ENCODE measurements around the gene NKAIN2.

Gene NKAIN2

DNA sequence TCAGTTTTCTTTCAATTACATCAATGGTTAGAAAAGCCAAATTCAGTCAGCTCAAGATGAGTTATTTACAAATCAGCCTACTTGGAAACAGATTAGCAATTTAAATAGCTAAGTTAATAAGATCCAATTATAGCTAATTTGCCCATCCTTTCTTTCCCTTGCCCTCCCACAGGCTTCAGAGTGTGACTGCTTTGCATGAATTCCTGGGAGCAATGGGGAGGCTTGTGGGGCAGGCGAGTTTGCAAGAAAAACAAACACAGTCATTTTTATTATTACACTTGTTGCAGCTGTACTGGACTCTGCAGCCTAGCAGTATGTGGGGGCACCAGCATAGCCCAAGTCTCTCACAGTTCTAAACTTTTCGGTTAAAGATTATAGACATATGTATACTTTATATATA is 219.0 kb downstream of the NKAIN2 start:
- Histone ChIP-seq H3K9me3 (ENCODE audit: insufficient read depth, low read length) (no peaks in the 10 kb centered on the region), H2AFZ (ENCODE audit: low read depth, low read length, severe bottlenecking) (no peak overlapping the region), H3K36me3 (ENCODE audit: low read length) (no peaks in the 10 kb centered on the region), H3K27ac (ENCODE audit: low read depth, low read length) (no peak overlapping the region), H3K4me3 (ENCODE audit: insufficient read depth, low read length, poor library complexity, severe bottlenecking) (no peak overlapping the region), H4K20me1 (ENCODE audit: low read depth, low read length) (no peaks in the 10 kb centered on the region), H3K9me2 (replicated peaks; ENCODE audit: insufficient read depth, low read length) (no peaks in the 10 kb centered on the region), H3F3A (ENCODE audit: insufficient read depth) (no peaks in the 10 kb centered on the region), H3K4me2 (ENCODE audit: low read depth, low read length, poor library complexity, severe bottlenecking) (no peak overlapping the region), H3K79me2 (ENCODE audit: insufficient read depth, low read length) (no peaks in the 10 kb centered on the region), H3K27me3 (ENCODE audit: low read length) (no peaks in the 10 kb centered on the region), H3K9ac (ENCODE audit: low read length) (no peak overlapping the region)
- no peak for TF ChIP-seq EZH2phosphoT487 (conservative IDR thresholded peaks at IDR 0.05; ENCODE audit: low read length)
- no peak for TF ChIP-seq CTCF (IDR thresholded peaks at IDR 0.05; ENCODE audit: insufficient read depth, low read length, poor library complexity, severe bottlenecking)

GRCh38 chr6:124026694-124027093 is 223.0 kb downstream of the NKAIN2 start:
- H3K4me3 ChIP-seq (ENCODE audit: insufficient read depth, low read length, poor library complexity, severe bottlenecking) = no peak overlapping the region
- H2AFZ ChIP-seq (ENCODE audit: low read depth, low read length, severe bottlenecking) = no peak overlapping the region
- no peaks in the 10 kb centered on the region for H3K9me3 ChIP-seq (ENCODE audit: insufficient read depth, low read length)
- H3F3A ChIP-seq (ENCODE audit: insufficient read depth) = no peaks in the 10 kb centered on the region
- no peak overlapping the region for H3K27ac ChIP-seq (ENCODE audit: low read depth, low read length)
- H3K9ac ChIP-seq (ENCODE audit: low read length) = no peak overlapping the region
- no peaks in the 10 kb centered on the region for H3K9me2 ChIP-seq (replicated peaks; ENCODE audit: insufficient read depth, low read length)
- H3K27me3 ChIP-seq (ENCODE audit: low read length) = no peaks in the 10 kb centered on the region
- H3K79me2 ChIP-seq (ENCODE audit: insufficient read depth, low read length) = no peaks in the 10 kb centered on the region
- no peak overlapping the region for H3K4me2 ChIP-seq (ENCODE audit: low read depth, low read length, poor library complexity, severe bottlenecking)
- no peaks in the 10 kb centered on the region for H4K20me1 ChIP-seq (ENCODE audit: low read depth, low read length)
- TF ChIP-seq EZH2phosphoT487 (conservative IDR thresholded peaks at IDR 0.05; ENCODE audit: low read length) (no peak), CTCF (IDR thresholded peaks at IDR 0.05; ENCODE audit: insufficient read depth, low read length, poor library complexity, severe bottlenecking) (no peak)
- H3K36me3 ChIP-seq (ENCODE audit: low read length) = no peaks in the 10 kb centered on the region

- Histone ChIP-seq H2AFZ (ENCODE audit: low read depth, low read length, severe bottlenecking) (no peak overlapping the region), H3K9me3 (ENCODE audit: insufficient read depth, low read length) (no peaks in the 10 kb centered on the region), H3K9ac (ENCODE audit: low read length) (no peak overlapping the region), H4K20me1 (ENCODE audit: low read depth, low read length) (no peaks in the 10 kb centered on the region), H3F3A (ENCODE audit: insufficient read depth) (no peaks in the 10 kb centered on the region), H3K9me2 (replicated peaks; ENCODE audit: insufficient read depth, low read length) (no peaks in the 10 kb centered on the region), H3K27ac (ENCODE audit: low read depth, low read length) (no peak overlapping the region), H3K27me3 (ENCODE audit: low read length) (no peaks in the 10 kb centered on the region), H3K4me2 (ENCODE audit: low read depth, low read length, poor library complexity, severe bottlenecking) (no peak overlapping the region), H3K79me2 (ENCODE audit: insufficient read depth, low read length) (no peaks in the 10 kb centered on the region), H3K4me3 (ENCODE audit: insufficient read depth, low read length, poor library complexity, severe bottlenecking) (no peak overlapping the region), H3K36me3 (ENCODE audit: low read length) (no peaks in the 10 kb centered on the region)
- no peak for TF ChIP-seq EZH2phosphoT487 (conservative IDR thresholded peaks at IDR 0.05; ENCODE audit: low read length)
- TF ChIP-seq CTCF (IDR thresholded peaks at IDR 0.05; ENCODE audit: insufficient read depth, low read length, poor library complexity, severe bottlenecking) = no peak
Observed at GRCh38 chr6:124027392-124027791, 223.7 kb downstream of the NKAIN2 start.
